ENCODE results near the gene ALPG. TPM values are rescaled to one million over a fixed set of nuclear protein-coding genes. Genes with fewer than 3 reads are reported as not detected.

Gene ALPG
- total RNA-seq, 1 donor from 2014 or later, result not detected

DNA sequence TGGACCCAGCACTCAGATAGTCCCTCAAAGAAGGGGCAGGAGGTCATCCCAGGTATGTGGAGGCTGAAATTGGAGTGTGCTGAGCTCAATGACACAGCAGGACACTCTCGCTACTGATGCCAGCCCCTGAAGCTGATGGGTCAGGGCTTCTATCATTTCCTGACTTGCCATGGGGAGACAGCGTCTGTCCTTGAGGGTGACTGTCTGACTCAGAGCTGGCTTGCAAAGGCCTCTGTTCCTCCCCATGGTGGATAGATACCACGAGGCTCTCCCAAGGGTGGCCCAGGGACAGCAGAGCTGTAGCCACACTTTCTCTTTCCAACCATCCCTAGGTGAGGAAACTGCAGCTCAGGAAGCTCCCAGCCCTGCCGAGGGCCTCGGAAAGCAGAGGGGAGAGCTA lies 10.8 kb downstream of the ALPG start:
- Histone ChIP-seq H3K79me2 (ENCODE audit: low read depth) (no peaks in the 10 kb centered on the region), H3K9me3 (ENCODE audit: low read depth) (peaks cover 2% of the 10 kb centered on the region), H3K27ac (no peak overlapping the region), H4K20me1 (ENCODE audit: low read depth) (peaks cover 8% of the 10 kb centered on the region), H3K27me3 (peaks cover 61% of the 10 kb centered on the region), H3K36me3 (no peaks in the 10 kb centered on the region), H3K4me1 (peaks cover 9% of the 10 kb centered on the region), H2AFZ (replicated peaks) (no peak overlapping the region), H3F3A (ENCODE audit: low read depth) (peaks cover 9% of the 10 kb centered on the region), H3K4me3 (no peak overlapping the region), H3K4me2 (no peak overlapping the region), H3K9ac (no peak overlapping the region)
- Mint-ChIP-seq H3K27me3 (ENCODE audit: insufficient read depth, low read depth) (peaks cover 56% of the 10 kb centered on the region), H3K4me3 (no peak overlapping the region), H3K36me3 (peaks cover 4% of the 10 kb centered on the region), H3K27ac (no peak overlapping the region), H3K4me1 (peaks cover 8% of the 10 kb centered on the region), H3K9me3 (peaks cover 9% of the 10 kb centered on the region)
- no peak for DNase-seq (ENCODE audit: low spot score)
- no peak for TF ChIP-seq EZH2phosphoT487 (IDR thresholded peaks at IDR 0.05)
- TF ChIP-seq EZH2 (IDR thresholded peaks at IDR 0.05), result no peak
- TF ChIP-seq, protein P1, sequence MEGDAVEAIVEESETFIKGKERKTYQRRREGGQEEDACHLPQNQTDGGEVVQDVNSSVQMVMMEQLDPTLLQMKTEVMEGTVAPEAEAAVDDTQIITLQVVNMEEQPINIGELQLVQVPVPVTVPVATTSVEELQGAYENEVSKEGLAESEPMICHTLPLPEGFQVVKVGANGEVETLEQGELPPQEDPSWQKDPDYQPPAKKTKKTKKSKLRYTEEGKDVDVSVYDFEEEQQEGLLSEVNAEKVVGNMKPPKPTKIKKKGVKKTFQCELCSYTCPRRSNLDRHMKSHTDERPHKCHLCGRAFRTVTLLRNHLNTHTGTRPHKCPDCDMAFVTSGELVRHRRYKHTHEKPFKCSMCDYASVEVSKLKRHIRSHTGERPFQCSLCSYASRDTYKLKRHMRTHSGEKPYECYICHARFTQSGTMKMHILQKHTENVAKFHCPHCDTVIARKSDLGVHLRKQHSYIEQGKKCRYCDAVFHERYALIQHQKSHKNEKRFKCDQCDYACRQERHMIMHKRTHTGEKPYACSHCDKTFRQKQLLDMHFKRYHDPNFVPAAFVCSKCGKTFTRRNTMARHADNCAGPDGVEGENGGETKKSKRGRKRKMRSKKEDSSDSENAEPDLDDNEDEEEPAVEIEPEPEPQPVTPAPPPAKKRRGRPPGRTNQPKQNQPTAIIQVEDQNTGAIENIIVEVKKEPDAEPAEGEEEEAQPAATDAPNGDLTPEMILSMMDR (IDR thresholded peaks at IDR 0.05), result no peak

DNA sequence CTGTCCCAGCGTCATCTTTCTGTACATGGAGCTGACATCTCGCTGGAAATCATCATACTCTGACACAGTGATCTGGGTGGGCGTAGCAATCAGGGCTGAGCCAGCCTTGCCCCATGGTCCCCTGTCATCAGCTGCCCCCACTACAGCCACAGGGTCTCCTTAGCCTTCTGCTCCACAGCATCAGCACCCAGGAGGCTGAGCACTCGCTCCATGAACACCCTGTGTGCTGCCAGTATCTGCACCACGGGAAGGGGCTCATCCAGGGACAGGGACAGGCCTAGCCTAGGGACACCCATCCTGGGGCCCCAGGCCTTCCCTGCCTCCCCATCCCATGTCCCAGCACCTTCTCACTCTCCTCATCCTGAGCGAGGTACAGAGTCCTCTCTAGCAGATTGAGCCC lies 11.4 kb downstream of the ALPG start:
- Histone ChIP-seq H3K27me3 (peaks cover 67% of the 10 kb centered on the region), H3K79me2 (ENCODE audit: low read depth) (no peaks in the 10 kb centered on the region), H4K20me1 (ENCODE audit: low read depth) (peaks cover 8% of the 10 kb centered on the region), H3F3A (ENCODE audit: low read depth) (peaks cover 13% of the 10 kb centered on the region), H3K4me1 (peaks cover 9% of the 10 kb centered on the region), H3K36me3 (no peaks in the 10 kb centered on the region), H3K4me3 (no peak overlapping the region), H3K9me3 (ENCODE audit: low read depth) (peaks cover 5% of the 10 kb centered on the region), H3K4me2 (peak overlapping the region; percentile 89), H3K9ac (no peak overlapping the region), H2AFZ (replicated peaks) (no peak overlapping the region), H3K27ac (no peak overlapping the region)
- Mint-ChIP-seq H3K36me3 (peaks cover 7% of the 10 kb centered on the region), H3K4me3 (peak overlapping the region; percentile 68), H3K27ac (peak overlapping the region; percentile 60), H3K9me3 (peaks cover 14% of the 10 kb centered on the region), H3K4me1 (peaks cover 8% of the 10 kb centered on the region), H3K27me3 (ENCODE audit: insufficient read depth, low read depth) (peaks cover 59% of the 10 kb centered on the region)
- DNase-seq (ENCODE audit: low spot score), result no peak
- TF ChIP-seq, protein P1 (IDR thresholded peaks at IDR 0.05), result no peak
- TF ChIP-seq EZH2 (IDR thresholded peaks at IDR 0.05) (no peak), EZH2phosphoT487 (IDR thresholded peaks at IDR 0.05) (no peak)

DNA sequence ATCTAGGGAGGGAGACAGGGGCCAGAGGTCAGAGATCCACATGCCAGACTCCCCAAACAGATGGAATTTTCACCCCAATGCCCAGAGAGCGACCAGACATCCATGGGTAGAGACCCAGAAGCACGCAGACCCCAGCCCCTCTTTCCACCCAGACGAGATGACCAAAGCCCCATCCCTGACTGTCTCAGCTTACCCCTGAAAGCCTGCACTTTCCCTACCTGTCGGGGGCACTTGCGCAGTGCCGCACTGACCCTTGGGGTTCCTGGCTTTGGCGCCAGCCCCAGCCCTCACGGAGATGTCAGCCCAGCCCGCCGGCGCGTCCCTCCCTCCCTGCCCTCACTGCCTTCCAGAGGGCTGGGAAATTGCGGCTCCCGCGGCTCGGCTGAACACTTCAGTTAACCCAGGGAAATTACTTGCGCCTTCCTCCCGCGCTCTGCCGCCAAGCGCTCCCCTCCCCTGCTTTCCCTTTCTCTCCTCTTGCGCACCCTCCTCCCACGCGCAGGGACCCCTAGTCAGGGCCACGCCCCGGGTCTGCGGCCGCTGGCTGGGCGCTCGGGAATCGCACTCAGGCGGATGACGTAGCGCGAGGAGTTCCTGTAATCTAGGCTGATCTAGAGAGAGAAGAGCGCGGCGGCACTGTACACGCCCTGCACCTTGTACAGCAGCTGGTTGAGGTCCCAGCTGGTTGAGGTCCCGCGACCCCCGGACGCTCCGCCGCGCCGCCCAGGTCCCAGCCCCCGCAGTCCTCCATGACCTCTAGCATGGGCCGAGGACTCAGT lies 12.0 kb downstream of the ALPG start:
- H2AFZ ChIP-seq (replicated peaks), result peak overlapping the region; percentile 80
- no peak overlapping the region for H3K27ac ChIP-seq
- no peaks in the 10 kb centered on the region for H3K79me2 ChIP-seq (ENCODE audit: low read depth)
- H3K4me3 ChIP-seq, result peak overlapping the region; percentile 52
- H3K36me3 Mint-ChIP-seq, result peaks cover 7% of the 10 kb centered on the region
- peaks cover 8% of the 10 kb centered on the region for H4K20me1 ChIP-seq (ENCODE audit: low read depth)
- peak overlapping the region; percentile 89 for H3K4me2 ChIP-seq
- peak overlapping the region; percentile 74 for H3K4me3 Mint-ChIP-seq
- H3K4me1 ChIP-seq, result peaks cover 9% of the 10 kb centered on the region
- peaks cover 17% of the 10 kb centered on the region for H3K9me3 Mint-ChIP-seq
- H3K9ac ChIP-seq, result no peak overlapping the region
- peaks cover 64% of the 10 kb centered on the region for H3K27me3 Mint-ChIP-seq (ENCODE audit: insufficient read depth, low read depth)
- H3K9me3 ChIP-seq (ENCODE audit: low read depth), result peaks cover 5% of the 10 kb centered on the region
- no peak for TF ChIP-seq EZH2phosphoT487 (IDR thresholded peaks at IDR 0.05)
- H3K4me1 Mint-ChIP-seq, result peaks cover 11% of the 10 kb centered on the region
- H3F3A ChIP-seq (ENCODE audit: low read depth), result peaks cover 13% of the 10 kb centered on the region
- peak overlapping the region; percentile 60 for H3K27ac Mint-ChIP-seq
- peaks cover 72% of the 10 kb centered on the region for H3K27me3 ChIP-seq
- DNase-seq (ENCODE audit: low spot score), result peak; percentile 66
- no peaks in the 10 kb centered on the region for H3K36me3 ChIP-seq
